Esophagus squamous epithelium (tissue), 4 donors: Measurements from ENCODE around the gene NPHP4.

Source experiments
- CTCF ChIP-seq, 6 experiments: fragments of 450-650 bp in 4 of 6; fragments of 200-600 bp in 2 of 6; sonication (generic) in 2 of 6; IDR thresholded peaks; one replicate each; pipeline ENCODE4 v1.5.1; 2016 to 2019; ENCODE audit warnings: antibody characterized with exemption in 6 of 6, mild to moderate bottlenecking in 4 of 6, moderate library complexity in 4 of 6
- POLR2A ChIP-seq, 4 donors: fragments of 450-650 bp; IDR thresholded peaks; one replicate each; pipeline ENCODE4 v1.6.1; 2017; ENCODE audit warnings: antibody characterized with exemption in 4 of 4, mild to moderate bottlenecking in 4 of 4, moderate library complexity in 3 of 4

- TF ChIP-seq CTCF (IDR thresholded peaks at IDR 0.05) (no peak), POLR2A (IDR thresholded peaks at IDR 0.05) (no peak)
Measured at GRCh38 chr1:5844442-5844841, 147.8 kb downstream of the NPHP4 start.
